Tibial nerve (tissue), 4 donors: ENCODE measurements around the gene GREM2. TPM values are rescaled to one million over a fixed set of nuclear protein-coding genes. Genes with fewer than 3 reads are reported as not detected.

Experiments
- DNase-seq, 2 donors: peaks; one replicate each; pipeline ENCODE4 v3.0.0-alpha.2; 2019; ENCODE audit warnings: low spot score in 2 of 2
- H3K27ac ChIP-seq, 4 donors: fragments of 200-600 bp; sonication (generic) in 3 of 4; one replicate each; pipeline ENCODE4 v1.5.1; 2017 to 2019; ENCODE audit warnings: mild to moderate bottlenecking in 1 of 4
- H3K27me3 ChIP-seq, 2 donors: fragments of 200-600 bp; sonication (generic) in 1 of 2; one replicate each; pipeline versions ENCODE4 v1.5.1 to v1.6.0; 2017 to 2019
- H3K36me3 ChIP-seq, 3 donors: fragments of 200-600 bp; sonication (generic); one replicate each; pipeline ENCODE4 v1.5.1; 2018 to 2019
- H3K4me1 ChIP-seq, 4 donors: fragments of 200-600 bp; sonication (generic) in 3 of 4; one replicate each; pipeline ENCODE4 v1.5.1; 2017 to 2019
- H3K4me3 ChIP-seq, 4 donors: fragments of 200-600 bp; sonication (generic) in 3 of 4; one replicate each; pipeline ENCODE4 v1.5.1; 2017 to 2019; ENCODE audit warnings: mild to moderate bottlenecking in 1 of 4, moderate library complexity in 1 of 4
- H3K9me3 ChIP-seq, 4 donors: fragments of 200-600 bp; sonication (generic) in 3 of 4; one replicate each; pipeline ENCODE4 v1.5.1; 2017 to 2019
- EP300 ChIP-seq, 2 donors: sonication (generic); formaldehyde crosslinking; IDR thresholded peaks; one replicate each; pipeline ENCODE4 v1.6.1; 2017; ENCODE audit warnings: antibody characterized with exemption in 2 of 2, mild to moderate bottlenecking in 1 of 2
- POLR2A ChIP-seq, 2 donors: fragments of 450-650 bp; IDR thresholded peaks; one replicate each; pipeline ENCODE4 v1.6.1; 2017; ENCODE audit warnings: antibody characterized with exemption in 2 of 2, mild to moderate bottlenecking in 2 of 2, moderate library complexity in 2 of 2
- WGBS, 2 donors: methylation state at CpG; one replicate each; pipeline ENCODE4 v1.1.5; 2018; 5-methylcytosine and 5-hydroxymethylcytosine counted together
- total RNA-seq, 4 donors: library from RNA; depleted of rRNA; stranded (reverse); fragments of >200 nt; gene quantifications; one replicate each; pipeline ENCODE4 v1.1.0, GENCODE V29; 2016
- TF ChIP-seq, protein P1 (sequence below), 5 experiments: fragments of 200-600 bp in 3 of 5; fragments of 450-650 bp in 2 of 5; sonication (generic) in 3 of 5; IDR thresholded peaks; one replicate each; pipeline ENCODE4 v1.5.1; 2016 to 2019; ENCODE audit warnings: antibody characterized with exemption in 5 of 5, mild to moderate bottlenecking in 3 of 5, moderate library complexity in 2 of 5

The GREM2 gene
- total RNA-seq = under 1 TPM; 0.21 to 0.87 (median 0.35) TPM

DNA sequence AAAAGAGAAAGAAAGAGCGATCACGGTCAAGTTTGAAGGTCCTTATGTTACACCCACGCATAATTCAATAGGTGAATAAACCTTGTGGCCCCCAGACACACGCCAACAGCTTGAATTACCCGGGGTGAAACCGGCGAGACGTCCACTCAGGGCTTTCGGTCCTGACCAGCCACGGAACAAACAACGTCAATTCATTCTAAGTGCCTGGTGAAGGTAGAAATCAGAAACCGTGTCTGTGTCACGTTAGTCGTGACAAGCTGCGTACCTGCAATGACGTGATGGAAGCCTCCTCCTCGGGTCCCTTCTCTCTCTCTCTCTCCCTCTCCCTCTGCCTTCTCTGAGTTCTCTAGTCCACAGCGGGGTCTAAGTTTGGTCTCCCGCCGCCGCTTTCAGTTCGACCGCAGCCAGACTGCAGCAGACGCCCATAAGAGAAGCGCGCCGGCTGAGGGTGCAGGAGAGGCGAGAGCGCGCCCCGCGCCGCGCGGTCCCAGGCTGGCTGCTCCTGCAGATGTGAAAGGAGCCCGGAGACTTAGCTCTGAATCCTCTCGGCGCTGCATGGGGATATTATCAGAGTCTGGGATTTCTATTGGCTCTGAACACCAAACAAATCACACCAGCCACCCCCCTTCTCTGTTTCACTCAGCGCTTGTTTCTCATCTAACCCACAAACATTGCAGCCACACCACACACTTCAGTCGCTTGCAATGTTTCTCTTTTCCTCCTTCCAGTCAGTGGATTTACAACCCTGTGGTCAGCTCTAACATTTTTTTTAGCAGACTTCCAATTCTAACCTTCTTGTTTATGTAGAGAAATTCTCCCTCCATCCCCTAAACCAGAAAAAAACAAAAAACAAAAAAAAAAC, at the start of gene GREM2:
GREM2 (minus strand) TSS at position 537 of the 862 bp plus-strand sequence. CDS start 118,680 bp downstream, outside the sequence.
- Histone ChIP-seq H3K4me1 (peaks cover 0 to 20% (median 0%) of the 10 kb centered on the region in 4 donors), H3K27me3 (no peaks in the 10 kb centered on the region), H3K36me3 (no peaks in the 10 kb centered on the region), H3K4me3 (peak within 1 kb of the TSS; percentile 37 to 56 (median 46)), H3K9me3 (no peaks in the 10 kb centered on the region), H3K27ac (peak within 1 kb of the TSS in 1 of 4 donors; percentile 38)
- peak in 1 of 2 donors; percentile 27 for DNase-seq
- TF ChIP-seq, protein P1, sequence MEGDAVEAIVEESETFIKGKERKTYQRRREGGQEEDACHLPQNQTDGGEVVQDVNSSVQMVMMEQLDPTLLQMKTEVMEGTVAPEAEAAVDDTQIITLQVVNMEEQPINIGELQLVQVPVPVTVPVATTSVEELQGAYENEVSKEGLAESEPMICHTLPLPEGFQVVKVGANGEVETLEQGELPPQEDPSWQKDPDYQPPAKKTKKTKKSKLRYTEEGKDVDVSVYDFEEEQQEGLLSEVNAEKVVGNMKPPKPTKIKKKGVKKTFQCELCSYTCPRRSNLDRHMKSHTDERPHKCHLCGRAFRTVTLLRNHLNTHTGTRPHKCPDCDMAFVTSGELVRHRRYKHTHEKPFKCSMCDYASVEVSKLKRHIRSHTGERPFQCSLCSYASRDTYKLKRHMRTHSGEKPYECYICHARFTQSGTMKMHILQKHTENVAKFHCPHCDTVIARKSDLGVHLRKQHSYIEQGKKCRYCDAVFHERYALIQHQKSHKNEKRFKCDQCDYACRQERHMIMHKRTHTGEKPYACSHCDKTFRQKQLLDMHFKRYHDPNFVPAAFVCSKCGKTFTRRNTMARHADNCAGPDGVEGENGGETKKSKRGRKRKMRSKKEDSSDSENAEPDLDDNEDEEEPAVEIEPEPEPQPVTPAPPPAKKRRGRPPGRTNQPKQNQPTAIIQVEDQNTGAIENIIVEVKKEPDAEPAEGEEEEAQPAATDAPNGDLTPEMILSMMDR (IDR thresholded peaks at IDR 0.05) = no peak
- TF ChIP-seq POLR2A (IDR thresholded peaks at IDR 0.05) = no peak
- TF ChIP-seq EP300 (IDR thresholded peaks at IDR 0.05) = no peak
- WGBS, 2 donors = 1 to 2% methylated on average over 40 of the region's 40 CpGs

DNA sequence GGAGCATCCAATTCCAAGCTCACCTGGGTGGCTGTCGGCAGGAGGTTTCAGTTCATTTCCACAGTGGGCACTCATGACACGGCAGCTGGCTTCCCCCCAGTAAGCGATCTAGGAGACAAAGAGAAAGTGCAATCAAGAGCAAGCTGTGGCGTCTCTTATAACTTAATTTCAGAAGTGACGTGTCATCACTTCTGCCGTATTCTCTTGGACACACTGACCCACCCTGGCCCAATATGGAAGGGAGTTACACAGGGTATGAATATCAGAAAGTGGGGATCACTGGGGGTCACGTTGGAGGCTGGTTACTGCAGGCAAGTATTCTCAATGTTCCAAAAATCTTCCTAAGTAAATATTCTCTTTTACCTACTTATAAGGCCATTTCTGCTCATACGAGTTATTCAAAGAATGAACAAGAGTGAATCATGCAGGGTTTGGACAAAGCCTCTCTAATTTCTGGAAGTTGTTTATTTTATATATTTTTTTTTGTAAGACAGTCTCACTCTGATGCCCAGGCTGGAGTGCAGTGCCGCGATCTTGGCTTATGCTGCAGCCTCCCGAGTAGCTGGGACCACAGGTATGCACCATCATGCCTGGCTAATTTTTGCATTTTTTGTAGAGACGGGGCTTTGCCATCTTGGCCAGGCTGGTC, 46.5 kb upstream of the GREM2 start:
- Histone ChIP-seq H3K27ac (no peak overlapping the region), H3K4me1 (no peaks in the 10 kb centered on the region), H3K27me3 (no peaks in the 10 kb centered on the region), H3K9me3 (no peaks in the 10 kb centered on the region), H3K4me3 (no peak overlapping the region), H3K36me3 (no peaks in the 10 kb centered on the region)
- DNase-seq = no peak
- TF ChIP-seq EP300 (IDR thresholded peaks at IDR 0.05) = no peak
- no peak for TF ChIP-seq POLR2A (IDR thresholded peaks at IDR 0.05)
- TF ChIP-seq, protein P1 (IDR thresholded peaks at IDR 0.05) = no peak
- 74 to 76% methylated on average over 12 of the region's 12 CpGs for WGBS, 2 donors

DNA sequence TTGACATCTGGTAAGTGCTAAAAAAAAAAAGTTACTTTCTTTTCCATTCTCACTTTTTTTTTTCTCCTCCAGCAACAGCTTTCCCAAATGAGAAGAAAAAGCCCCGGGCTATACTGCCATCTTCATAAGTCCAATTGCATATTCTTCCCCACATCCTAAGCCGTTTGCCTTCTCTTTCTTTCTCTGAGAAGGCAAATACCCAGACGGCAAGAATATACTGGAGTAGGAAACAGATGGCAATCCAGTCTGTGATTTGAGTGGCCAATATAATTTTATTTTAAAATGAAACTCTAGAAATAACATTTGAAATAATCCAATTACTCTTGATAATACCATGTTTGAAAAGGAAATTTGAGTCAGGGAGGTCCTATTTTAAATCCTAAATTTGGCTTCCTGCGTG, 44.6 kb upstream of the GREM2 start:
- Histone ChIP-seq H3K4me3 (no peak overlapping the region), H3K27me3 (no peaks in the 10 kb centered on the region), H3K27ac (no peak overlapping the region), H3K36me3 (no peaks in the 10 kb centered on the region), H3K4me1 (no peaks in the 10 kb centered on the region), H3K9me3 (no peaks in the 10 kb centered on the region)
- WGBS, 2 donors = 63 to 65% methylated on average over 4 of the region's 4 CpGs
- TF ChIP-seq, protein P1 (IDR thresholded peaks at IDR 0.05) = no peak
- no peak for TF ChIP-seq EP300 (IDR thresholded peaks at IDR 0.05)
- no peak for TF ChIP-seq POLR2A (IDR thresholded peaks at IDR 0.05)
- DNase-seq = no peak

DNA sequence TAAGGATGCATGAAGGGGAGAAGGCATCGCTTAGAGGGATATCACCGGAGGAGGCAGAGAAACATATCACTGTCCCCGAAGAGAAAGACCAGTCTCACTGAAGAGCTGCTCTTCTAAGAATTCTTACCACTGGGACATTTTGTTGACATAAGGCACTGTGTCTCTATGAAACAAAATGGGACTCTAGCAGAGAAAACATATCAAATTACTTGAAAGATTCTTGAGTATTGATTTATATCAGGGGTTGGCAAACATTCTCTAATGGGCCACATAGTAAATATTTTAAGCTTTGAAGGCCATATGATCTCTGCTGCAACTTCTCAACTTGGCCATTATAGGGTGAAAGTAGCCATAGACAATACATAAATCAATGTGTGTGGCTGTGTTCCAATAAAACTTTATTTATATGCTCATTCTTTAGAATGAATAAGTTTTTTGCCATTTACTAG, 41.0 kb upstream of the GREM2 start:
- TF ChIP-seq POLR2A (IDR thresholded peaks at IDR 0.05) (no peak), EP300 (IDR thresholded peaks at IDR 0.05) (no peak)
- TF ChIP-seq, protein P1 (IDR thresholded peaks at IDR 0.05) = no peak
- H3K27ac ChIP-seq = no peak overlapping the region
- WGBS, 2 donors = 77 to 80% methylated on average over 3 of the region's 3 CpGs
- no peaks in the 10 kb centered on the region for H3K4me1 ChIP-seq
- H3K9me3 ChIP-seq = no peaks in the 10 kb centered on the region
- no peaks in the 10 kb centered on the region for H3K36me3 ChIP-seq
- DNase-seq = no peak
- H3K4me3 ChIP-seq = no peak overlapping the region
- H3K27me3 ChIP-seq = no peaks in the 10 kb centered on the region

DNA sequence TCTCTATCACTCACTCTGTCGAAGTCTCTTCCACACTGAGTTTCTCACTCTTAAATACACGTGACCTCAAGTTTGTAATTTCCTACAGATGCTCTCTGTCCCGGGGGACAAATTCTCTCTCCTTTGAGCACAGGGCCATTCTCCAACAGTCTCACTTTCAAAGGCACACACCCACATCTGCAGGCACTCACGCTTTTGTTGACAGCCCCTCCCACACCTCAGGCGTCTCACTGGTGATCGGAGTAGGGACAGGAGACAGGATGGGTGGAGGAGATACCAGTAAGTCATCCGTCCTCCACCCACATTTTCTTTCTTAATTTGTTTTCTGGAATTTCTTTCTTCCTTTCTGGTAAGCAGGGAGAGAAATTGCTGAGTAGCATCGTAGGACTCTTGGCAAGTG, 40.6 kb upstream of the GREM2 start:
- TF ChIP-seq POLR2A (IDR thresholded peaks at IDR 0.05) = no peak
- TF ChIP-seq EP300 (IDR thresholded peaks at IDR 0.05) = no peak
- TF ChIP-seq, protein P1 (IDR thresholded peaks at IDR 0.05) = no peak
- DNase-seq = no peak
- WGBS, 2 donors = 39 to 43% methylated on average over 8 of the region's 8 CpGs
- Histone ChIP-seq H3K27ac (no peak overlapping the region), H3K27me3 (no peaks in the 10 kb centered on the region), H3K9me3 (no peaks in the 10 kb centered on the region), H3K4me1 (no peaks in the 10 kb centered on the region), H3K4me3 (no peak overlapping the region), H3K36me3 (no peaks in the 10 kb centered on the region)
